ENCODE measurements around the gene PSMB7.

GRCh38 chr9:124442826-124443225 is 27.6 kb upstream of the PSMB7 start:
- no peak for TF ChIP-seq POLR2A (IDR thresholded peaks at IDR 0.05)
- no peak for TF ChIP-seq CTCF (IDR thresholded peaks at IDR 0.05)

Measured in heart left ventricle (tissue), 13 donors.